HUDEP-2 (cell line): ENCODE data around the gene MYO18B.
"Not testable (repeated sequence)": the region's sequence is repeated elsewhere in the genome, so short reads cannot be mapped to it uniquely, and the experiment has no call there.

ENCODE experiments used
- DNase-seq, 76 experiments: peaks; one replicate each; lab custom pipeline; 2025; ENCODE audit not compliant: unreplicated experiment in 76 of 76; lab: John Stamatoyannopoulos, UW

Gene MYO18B

GRCh38 chr22:25741692-25742626 is at the start of gene MYO18B:
TSS of gene MYO18B (plus strand) at chr22:25742188. CDS start at chr22:25761093, 18,905 bp downstream.
- DNase-seq: no peak

- DNase-seq: no peak
Measured at GRCh38 chr22:25692397-25693267, 49.4 kb upstream of the MYO18B start.

- no peak for DNase-seq
Measured at GRCh38 chr22:25693268-25693565, 48.8 kb upstream of the MYO18B start.

- DNase-seq: no peak
Measured at GRCh38 chr22:25694196-25694907, 47.6 kb upstream of the MYO18B start.

- no peak for DNase-seq
Measured at GRCh38 chr22:25695146-25695545, 46.8 kb upstream of the MYO18B start.

- no peak for DNase-seq
Measured at GRCh38 chr22:25696763-25697162, 45.2 kb upstream of the MYO18B start.

GRCh38 chr22:25697181-25697664 is 44.8 kb upstream of the MYO18B start:
- no peak for DNase-seq

- no peak for DNase-seq
Measured at GRCh38 chr22:25697978-25698377, 44.0 kb upstream of the MYO18B start.

- DNase-seq: no peak
Measured at GRCh38 chr22:25698461-25698860, 43.5 kb upstream of the MYO18B start.

- no peak for DNase-seq
Measured at GRCh38 chr22:25698978-25699377, 43.0 kb upstream of the MYO18B start.

- no peak for DNase-seq
Measured at GRCh38 chr22:25701056-25701780, 40.8 kb upstream of the MYO18B start.

- peak in 5 of 76 experiments; percentile 1 to 23 (median 2) for DNase-seq
Measured at GRCh38 chr22:25702040-25702439, 39.9 kb upstream of the MYO18B start.

GRCh38 chr22:25702571-25703167 is 39.3 kb upstream of the MYO18B start:
- no peak for DNase-seq

GRCh38 chr22:25704701-25705100 is 37.3 kb upstream of the MYO18B start:
- no peak for DNase-seq

- DNase-seq: no peak
Measured at GRCh38 chr22:25706197-25706596, 35.8 kb upstream of the MYO18B start.

- DNase-seq: not testable (repeated sequence)
Measured at GRCh38 chr22:25708430-25708829, 33.6 kb upstream of the MYO18B start.

GRCh38 chr22:25709758-25710157 is 32.2 kb upstream of the MYO18B start:
- no peak for DNase-seq

- no peak for DNase-seq
Measured at GRCh38 chr22:25710501-25710900, 31.5 kb upstream of the MYO18B start.

GRCh38 chr22:25711491-25711890 is 30.5 kb upstream of the MYO18B start:
- no peak for DNase-seq
